ENCODE data around the gene CCDC85B. TPM values are rescaled to one million over a fixed set of nuclear protein-coding genes. Genes with fewer than 3 reads are reported as not detected.

Gene CCDC85B
- total RNA-seq, 1 donor from 2014 or later, result 28.6 TPM

DNA sequence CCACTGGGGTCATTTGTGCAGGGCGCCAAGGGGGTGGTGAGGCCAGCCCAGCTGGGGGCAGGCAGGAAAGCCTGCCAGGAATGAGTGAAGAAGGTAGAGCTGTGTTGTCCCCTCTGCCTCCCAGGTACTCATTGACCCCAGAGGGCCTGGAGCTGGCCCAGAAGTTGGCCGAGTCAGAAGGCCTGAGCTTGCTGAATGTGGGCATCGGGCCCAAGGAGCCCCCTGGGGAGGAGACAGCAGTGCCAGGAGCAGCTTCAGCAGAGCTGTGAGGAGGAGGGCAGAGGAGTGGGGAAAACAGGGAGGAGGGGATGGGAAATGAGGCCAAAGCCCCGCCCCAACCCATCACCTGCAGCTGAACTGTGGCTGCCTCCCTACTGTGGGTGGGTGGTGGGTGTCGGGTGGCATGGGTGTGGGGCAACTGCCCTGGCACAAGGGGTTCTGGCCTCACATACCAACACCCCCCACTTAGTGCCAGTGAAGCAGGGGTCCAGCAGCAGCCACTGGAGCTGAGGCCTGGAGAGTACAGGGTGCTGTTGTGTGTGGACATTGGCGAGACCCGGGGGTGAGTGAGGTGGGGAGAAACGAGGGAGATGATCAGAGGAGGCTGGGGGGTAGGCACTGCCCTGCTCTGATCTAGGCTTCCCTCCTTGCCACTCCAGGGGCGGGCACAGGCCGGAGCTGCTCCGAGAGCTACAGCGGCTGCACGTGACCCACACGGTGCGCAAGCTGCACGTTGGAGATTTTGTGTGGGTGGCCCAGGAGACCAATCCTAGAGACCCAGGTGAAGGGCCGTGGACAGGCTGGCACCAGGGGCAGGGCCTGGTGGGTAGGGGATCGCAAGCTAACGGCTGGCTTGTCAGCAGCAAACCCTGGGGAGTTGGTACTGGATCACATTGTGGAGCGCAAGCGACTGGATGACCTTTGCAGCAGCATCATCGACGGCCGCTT is 27.3 kb upstream of the CCDC85B start:
- no peak for ATAC-seq
- TF ChIP-seq, protein P1, sequence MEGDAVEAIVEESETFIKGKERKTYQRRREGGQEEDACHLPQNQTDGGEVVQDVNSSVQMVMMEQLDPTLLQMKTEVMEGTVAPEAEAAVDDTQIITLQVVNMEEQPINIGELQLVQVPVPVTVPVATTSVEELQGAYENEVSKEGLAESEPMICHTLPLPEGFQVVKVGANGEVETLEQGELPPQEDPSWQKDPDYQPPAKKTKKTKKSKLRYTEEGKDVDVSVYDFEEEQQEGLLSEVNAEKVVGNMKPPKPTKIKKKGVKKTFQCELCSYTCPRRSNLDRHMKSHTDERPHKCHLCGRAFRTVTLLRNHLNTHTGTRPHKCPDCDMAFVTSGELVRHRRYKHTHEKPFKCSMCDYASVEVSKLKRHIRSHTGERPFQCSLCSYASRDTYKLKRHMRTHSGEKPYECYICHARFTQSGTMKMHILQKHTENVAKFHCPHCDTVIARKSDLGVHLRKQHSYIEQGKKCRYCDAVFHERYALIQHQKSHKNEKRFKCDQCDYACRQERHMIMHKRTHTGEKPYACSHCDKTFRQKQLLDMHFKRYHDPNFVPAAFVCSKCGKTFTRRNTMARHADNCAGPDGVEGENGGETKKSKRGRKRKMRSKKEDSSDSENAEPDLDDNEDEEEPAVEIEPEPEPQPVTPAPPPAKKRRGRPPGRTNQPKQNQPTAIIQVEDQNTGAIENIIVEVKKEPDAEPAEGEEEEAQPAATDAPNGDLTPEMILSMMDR (IDR thresholded peaks at IDR 0.05), result no peak
- peak; percentile 43 for DNase-seq
- H3K4me3 ChIP-seq, result no peak overlapping the region
- intact Hi-C loops (cut with DNase I), result no loop called here
- no peaks in the 10 kb centered on the region for H3K9me3 ChIP-seq
- H3K4me1 ChIP-seq, result peaks cover 36% of the 10 kb centered on the region
- peaks cover 68% of the 10 kb centered on the region for H3K36me3 ChIP-seq
- H3K27me3 ChIP-seq (ENCODE audit: low read depth), result no peaks in the 10 kb centered on the region
- no peak overlapping the region for H3K27ac ChIP-seq

DNA sequence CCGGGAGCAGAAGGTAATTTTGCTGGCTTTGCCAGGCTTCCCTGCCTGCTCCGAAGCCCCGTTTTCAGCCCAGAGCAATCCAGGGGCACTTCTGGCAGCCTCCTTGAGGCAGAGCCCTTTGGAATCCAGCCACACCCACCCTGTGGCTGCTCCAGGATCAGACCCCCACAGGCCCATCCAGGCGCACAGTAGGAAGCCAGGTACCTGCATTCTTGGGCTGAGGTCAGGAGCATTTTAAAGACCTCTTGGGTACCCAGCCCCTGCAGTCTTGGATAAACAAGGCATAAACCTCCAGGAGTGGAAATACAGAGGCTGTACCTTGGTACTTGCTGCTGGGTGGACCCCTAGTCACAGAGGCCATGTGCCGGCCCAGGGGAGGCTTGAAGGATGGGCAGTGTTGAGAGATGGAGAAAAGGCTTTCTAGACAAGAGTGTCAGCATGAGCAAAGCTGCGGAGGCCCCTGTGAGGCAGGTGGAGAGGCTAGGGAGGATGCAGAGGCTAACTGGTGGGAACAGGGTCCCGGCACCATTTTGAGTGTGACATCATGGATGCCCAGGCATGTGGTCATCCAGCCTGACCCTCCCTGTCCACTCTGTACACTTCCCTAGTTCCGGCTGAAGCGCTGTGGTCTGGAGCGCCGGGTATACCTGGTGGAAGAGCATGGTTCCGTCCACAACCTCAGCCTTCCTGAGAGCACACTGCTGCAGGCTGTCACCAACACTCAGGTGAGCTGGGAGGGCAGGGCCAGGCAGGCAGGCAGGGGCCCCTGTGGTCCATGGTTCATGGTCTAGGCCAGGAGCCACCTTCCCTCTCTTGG is 26.4 kb upstream of the CCDC85B start:
- TF ChIP-seq, protein P1 (IDR thresholded peaks at IDR 0.05), result no peak
- Histone ChIP-seq H3K27me3 (ENCODE audit: low read depth) (no peaks in the 10 kb centered on the region), H3K9me3 (no peaks in the 10 kb centered on the region), H3K36me3 (peaks cover 72% of the 10 kb centered on the region), H3K27ac (no peak overlapping the region), H3K4me3 (no peak overlapping the region), H3K4me1 (peaks cover 30% of the 10 kb centered on the region)
- ATAC-seq, result no peak
- DNase-seq, result peak; percentile 36
- intact Hi-C loops (cut with DNase I), result no loop called here

DNA sequence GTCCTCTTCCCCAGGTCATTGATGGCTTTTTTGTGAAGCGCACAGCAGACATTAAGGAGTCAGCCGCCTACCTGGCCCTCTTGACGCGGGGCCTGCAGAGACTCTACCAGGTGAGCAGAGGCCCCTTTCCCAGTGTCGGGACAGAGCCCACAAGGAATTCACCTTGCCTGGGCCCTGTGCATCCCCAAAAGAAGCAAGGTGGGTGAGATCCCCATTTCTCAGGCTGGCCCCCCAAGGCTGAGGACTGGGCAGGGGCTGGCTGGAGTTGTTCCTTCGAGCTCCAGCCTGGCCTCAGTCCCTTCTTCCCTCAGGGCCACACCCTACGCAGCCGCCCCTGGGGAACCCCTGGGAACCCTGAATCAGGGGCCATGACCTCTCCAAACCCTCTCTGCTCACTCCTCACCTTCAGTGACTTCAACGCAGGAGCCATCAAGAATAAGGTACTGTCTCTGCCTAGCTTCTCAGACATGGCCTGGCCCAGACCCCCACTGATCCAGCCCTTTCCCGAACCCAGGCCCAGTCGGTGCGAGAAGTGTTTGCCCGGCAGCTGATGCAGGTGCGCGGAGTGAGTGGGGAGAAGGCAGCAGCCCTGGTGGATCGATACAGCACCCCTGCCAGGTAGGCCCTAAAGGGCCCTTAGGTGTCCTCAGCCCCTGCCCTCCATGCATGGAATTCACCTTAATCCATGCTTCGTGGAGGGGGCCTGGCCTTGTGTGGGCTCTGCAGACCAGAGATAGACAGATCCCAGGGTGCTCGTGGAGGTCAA is 25.6 kb upstream of the CCDC85B start:
- H3K27ac ChIP-seq, result no peak overlapping the region
- H3K27me3 ChIP-seq (ENCODE audit: low read depth), result no peaks in the 10 kb centered on the region
- no peaks in the 10 kb centered on the region for H3K9me3 ChIP-seq
- TF ChIP-seq, protein P1 (IDR thresholded peaks at IDR 0.05), result no peak
- DNase-seq, result peak; percentile 34
- intact Hi-C loops (cut with DNase I), result no loop called here
- H3K4me1 ChIP-seq, result peaks cover 22% of the 10 kb centered on the region
- H3K36me3 ChIP-seq, result peaks cover 79% of the 10 kb centered on the region
- no peak overlapping the region for H3K4me3 ChIP-seq
- no peak for ATAC-seq

DNA sequence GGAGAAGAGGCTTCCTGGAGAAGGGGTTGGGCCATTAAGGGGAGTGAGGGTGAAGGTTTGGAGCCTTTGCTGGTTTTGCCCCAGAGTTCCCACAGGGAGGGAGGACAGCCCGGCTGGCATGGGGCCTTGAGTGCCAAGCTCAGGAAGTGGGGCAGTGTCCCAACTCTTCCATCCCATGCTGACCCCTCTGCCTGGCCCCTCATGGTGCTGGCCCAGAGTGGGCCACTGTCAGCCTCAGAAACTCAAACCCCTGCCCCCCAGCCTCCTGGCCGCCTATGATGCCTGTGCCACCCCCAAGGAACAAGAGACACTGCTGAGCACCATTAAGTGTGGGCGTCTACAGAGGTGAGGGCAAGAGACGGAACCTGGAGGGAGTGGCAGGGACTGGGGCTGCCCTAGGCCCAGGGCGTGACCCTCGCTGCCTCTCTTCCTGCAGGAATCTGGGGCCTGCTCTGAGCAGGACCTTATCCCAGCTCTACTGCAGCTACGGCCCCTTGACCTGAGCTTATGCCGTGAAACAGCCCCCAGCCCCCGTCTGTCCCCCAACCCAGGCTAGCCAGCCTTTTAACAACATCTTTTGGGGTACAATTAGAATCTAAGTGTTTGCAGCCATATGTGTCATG is 24.8 kb upstream of the CCDC85B start:
- no peaks in the 10 kb centered on the region for H3K27me3 ChIP-seq (ENCODE audit: low read depth)
- H3K36me3 ChIP-seq, result peaks cover 80% of the 10 kb centered on the region
- peaks cover 23% of the 10 kb centered on the region for H3K4me1 ChIP-seq

More for the DNA sequence above, 24.8 kb upstream of the CCDC85B start:
- TF ChIP-seq, protein P1 (IDR thresholded peaks at IDR 0.05), result no peak
- H3K27ac ChIP-seq, result no peak overlapping the region
- DNase-seq, result peak; percentile 34
- intact Hi-C loops (cut with DNase I), result no loop called here
- no peak overlapping the region for H3K4me3 ChIP-seq
- no peaks in the 10 kb centered on the region for H3K9me3 ChIP-seq
- no peak for ATAC-seq

Measured in lower lobe of right lung (tissue), 2 donors.